B cell (primary cell): Measurements from ENCODE around the gene CALN1. TPM values are rescaled to one million over a fixed set of nuclear protein-coding genes. Genes with fewer than 3 reads are reported as not detected.

Experiments
- ATAC-seq: fragments of 200-7000 bp; cut with Tn5 transposase; one replicate; pipeline ENCODE4 v1.10.0; 2021; ENCODE audit warnings: low read depth, mild to moderate bottlenecking, moderate number of reproducible peaks, moderate library complexity
- CTCF ChIA-PET: fragments of 350-600 bp; sonication (Branson Sonifier 250); formaldehyde crosslinking; loops from one replicate; lab custom pipeline; 2021; ENCODE audit warnings: antibody characterized with exemption, inconsistent platforms; lab: Charles Lee
- POLR2A ChIA-PET: fragments of 350-600 bp; sonication (Branson Sonifier 250); formaldehyde crosslinking; loops from one replicate; lab custom pipeline; 2021; ENCODE audit warnings: antibody characterized with exemption; lab: Charles Lee
- DNase-seq: peaks from one replicate; pipeline ENCODE4 v3.0.0; 2013
- H2AFZ ChIP-seq: 2 replicates; pipeline ENCODE4 v1.6.1; 2012; ENCODE audit warnings: mild to moderate bottlenecking, low read depth, low read length; ENCODE audit not compliant: insufficient read depth, poor library complexity, severe bottlenecking
- H3K27ac ChIP-seq, 2 donors: 1 replicate in 1 of 2; 2 replicates in 1 of 2; pipeline ENCODE4 v1.5.1; 2012 to 2013; ENCODE audit warnings: low read length in 2 of 2, mild to moderate bottlenecking in 2 of 2, moderate library complexity in 1 of 2
- H3K27me3 ChIP-seq, 4 experiments: fragments of 200-600 bp in 1 of 4; sonication (generic) in 1 of 4; replicated peaks in 1 of 4; 1 replicate in 2 of 4; 2 replicates in 2 of 4; pipeline versions ENCODE4 v1.6.1 to v1.7.0; 2013 to 2016; ENCODE audit warnings: low read length in 3 of 4, mild to moderate bottlenecking in 2 of 4, mixed read lengths in 1 of 4, moderate library complexity in 1 of 4; ENCODE audit not compliant: insufficient read depth in 4 of 4, control insufficient read depth in 3 of 4; ENCODE audit errors: control extremely low read depth in 1 of 4
- H3K36me3 ChIP-seq, 2 experiments: replicated peaks in 1 of 2; 1 replicate in 1 of 2; 2 replicates in 1 of 2; pipeline versions ENCODE4 v1.6.1 to v1.7.1; 2013; ENCODE audit warnings: low read length in 1 of 2; ENCODE audit not compliant: insufficient read depth in 2 of 2, control insufficient read depth in 1 of 2; ENCODE audit errors: control extremely low read depth in 1 of 2, extremely low read depth in 1 of 2
- H3K4me1 ChIP-seq, 2 donors: fragments of 200-600 bp in 1 of 2; sonication (generic) in 1 of 2; 1 replicate in 1 of 2; 2 replicates in 1 of 2; pipeline versions ENCODE4 v1.5.1 to v1.6.1; 2013 to 2017; ENCODE audit warnings: low read length in 2 of 2; ENCODE audit not compliant: control insufficient read depth in 2 of 2, insufficient read depth in 2 of 2
- H3K4me2 ChIP-seq: replicated peaks from 2 replicates; pipeline ENCODE3; 2012; ENCODE audit warnings: mild to moderate bottlenecking, low read depth, low read length; ENCODE audit not compliant: poor library complexity, severe bottlenecking
- H3K4me3 ChIP-seq, 5 experiments: fragments of 200-600 bp in 1 of 5; sonication (generic) in 1 of 5; 1 replicate in 3 of 5; 2 replicates in 2 of 5; pipeline versions ENCODE4 v1.5.1 to v1.7.0; 2011 to 2016; ENCODE audit warnings: low read length in 4 of 5, mild to moderate bottlenecking in 4 of 5, low read depth in 2 of 5, control low read depth in 1 of 5, moderate library complexity in 1 of 5; ENCODE audit not compliant: insufficient read depth in 1 of 5; ENCODE audit errors: control extremely low read depth in 1 of 5, extremely low read depth in 1 of 5
- H3K79me2 ChIP-seq: fragments of 200-600 bp; sonication (generic); one replicate; pipeline ENCODE4 v1.6.0; 2016; ENCODE audit warnings: low read length; ENCODE audit not compliant: control insufficient read depth, insufficient read depth
- H3K9ac ChIP-seq: fragments of 200-600 bp; sonication (generic); 2 replicates; pipeline ENCODE4 v1.6.1; 2017; ENCODE audit warnings: mild to moderate bottlenecking, low read length, moderate library complexity
- H3K9me3 ChIP-seq, 3 donors: one replicate each; pipeline versions ENCODE4 v1.6.1 to v1.7.1; 2013; ENCODE audit warnings: low read length in 2 of 3; ENCODE audit not compliant: control insufficient read depth in 2 of 3, insufficient read depth in 1 of 3; ENCODE audit errors: control extremely low read depth in 1 of 3
- H4K20me1 ChIP-seq: 2 replicates; pipeline ENCODE4 v1.6.0; 2012; ENCODE audit warnings: mild to moderate bottlenecking, low read length; ENCODE audit not compliant: insufficient read depth, control insufficient read depth, poor library complexity, severe bottlenecking
- H3K27ac Mint-ChIP-seq: one replicate; pipeline ENCODE4 v1.8.0; 2021; ENCODE audit warnings: mixed read lengths
- H3K27me3 Mint-ChIP-seq: one replicate; pipeline ENCODE4 v1.8.0; 2021; ENCODE audit warnings: mixed read lengths
- H3K4me1 Mint-ChIP-seq: one replicate; pipeline ENCODE4 v1.8.0; 2021; ENCODE audit warnings: mixed read lengths
- H3K4me3 Mint-ChIP-seq: one replicate; pipeline ENCODE4 v1.8.0; 2021; ENCODE audit warnings: mixed read lengths
- H3K9me3 Mint-ChIP-seq: one replicate; pipeline ENCODE4 v1.8.0; 2022; ENCODE audit warnings: mixed read lengths; ENCODE audit not compliant: insufficient read depth
- EZH2 ChIP-seq: IDR thresholded peaks from 2 replicates; pipeline ENCODE4 v1.6.1; 2012; ENCODE audit warnings: borderline replicate concordance, low read depth, mild to moderate bottlenecking, moderate library complexity, low read length; ENCODE audit not compliant: insufficient read depth, poor library complexity, severe bottlenecking
- WGBS: methylation state at CpG from one replicate; pipeline ENCODE4 v1.1.5; 2013; ENCODE audit warnings: missing lambda C conversion rate; ENCODE audit not compliant: insufficient coverage; 5-methylcytosine and 5-hydroxymethylcytosine counted together
- intact Hi-C: fragments of 100-400 bp; cut with micrococcal nuclease; formaldehyde crosslinking; loops from one replicate; pipeline ENCODE4 v1.10.0; 2022
- polyA plus RNA-seq: library from polyadenylated mRNA; depleted of rRNA; stranded (reverse); fragments of >200 nt; gene quantifications from 2 replicates; pipeline ENCODE4 v1.2.3, GENCODE V29; 2012
- total RNA-seq, 2 donors: library from RNA; stranded (reverse); fragments of 120-200 nt in 1 of 2; gene quantifications; 1 replicate in 1 of 2; 2 replicates in 1 of 2; pipeline versions ENCODE4 v1.2.3 to v1.2.4, GENCODE V29; 2013 to 2022
- TF ChIP-seq, protein P1 (sequence below): fragments of 200-600 bp; IDR thresholded peaks from one replicate; pipeline ENCODE4 v1.8.0; 2022; ENCODE audit warnings: antibody characterized with exemption, mild to moderate bottlenecking

Gene CALN1
- total and polyA plus RNA-seq, 2 donors (not counting 1 experiment from before 2014, with no cell fraction given) = not detected

DNA sequence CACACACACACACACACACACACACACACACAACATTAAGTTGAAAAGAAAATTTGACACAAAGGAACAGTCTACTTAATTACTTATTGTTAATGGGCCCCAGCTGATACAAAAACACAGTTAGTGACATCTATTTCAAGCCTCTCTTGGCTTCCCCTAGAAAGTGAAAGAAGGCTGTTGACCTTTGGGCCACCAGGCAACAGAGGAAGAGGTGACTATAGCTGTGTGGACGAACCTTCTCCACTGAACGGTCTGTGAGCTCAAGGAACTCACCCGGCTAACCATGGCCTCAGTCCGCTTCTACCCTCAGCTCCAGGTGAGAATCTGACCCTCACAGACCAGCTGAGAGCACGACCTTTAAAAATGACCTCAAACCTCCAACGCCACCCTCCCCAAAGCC is 32.9 kb upstream of the CALN1 start:
- Mint-ChIP-seq H3K4me3 (no peak overlapping the region), H3K4me1 (no peaks in the 10 kb centered on the region), H3K27me3 (peaks cover 10% of the 10 kb centered on the region), H3K27ac (no peak overlapping the region), H3K9me3 (no peaks in the 10 kb centered on the region)
- H3K9me3 ChIP-seq = peaks cover 0 to 6% (median 0%) of the 10 kb centered on the region in 3 donors
- DNase-seq = no peak
- H3K4me2 ChIP-seq = no peak overlapping the region
- ChIA-PET POLR2A (no interaction called here), CTCF (no interaction called here)
- TF ChIP-seq EZH2 = no peak
- TF ChIP-seq, protein P1, sequence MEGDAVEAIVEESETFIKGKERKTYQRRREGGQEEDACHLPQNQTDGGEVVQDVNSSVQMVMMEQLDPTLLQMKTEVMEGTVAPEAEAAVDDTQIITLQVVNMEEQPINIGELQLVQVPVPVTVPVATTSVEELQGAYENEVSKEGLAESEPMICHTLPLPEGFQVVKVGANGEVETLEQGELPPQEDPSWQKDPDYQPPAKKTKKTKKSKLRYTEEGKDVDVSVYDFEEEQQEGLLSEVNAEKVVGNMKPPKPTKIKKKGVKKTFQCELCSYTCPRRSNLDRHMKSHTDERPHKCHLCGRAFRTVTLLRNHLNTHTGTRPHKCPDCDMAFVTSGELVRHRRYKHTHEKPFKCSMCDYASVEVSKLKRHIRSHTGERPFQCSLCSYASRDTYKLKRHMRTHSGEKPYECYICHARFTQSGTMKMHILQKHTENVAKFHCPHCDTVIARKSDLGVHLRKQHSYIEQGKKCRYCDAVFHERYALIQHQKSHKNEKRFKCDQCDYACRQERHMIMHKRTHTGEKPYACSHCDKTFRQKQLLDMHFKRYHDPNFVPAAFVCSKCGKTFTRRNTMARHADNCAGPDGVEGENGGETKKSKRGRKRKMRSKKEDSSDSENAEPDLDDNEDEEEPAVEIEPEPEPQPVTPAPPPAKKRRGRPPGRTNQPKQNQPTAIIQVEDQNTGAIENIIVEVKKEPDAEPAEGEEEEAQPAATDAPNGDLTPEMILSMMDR = no peak
- no peak overlapping the region for H3K27ac ChIP-seq
- no peaks in the 10 kb centered on the region for H4K20me1 ChIP-seq
- H3K79me2 ChIP-seq = no peaks in the 10 kb centered on the region
- H2AFZ ChIP-seq = no peak overlapping the region
- H3K27me3 ChIP-seq = no peaks in the 10 kb centered on the region
- no peak overlapping the region for H3K9ac ChIP-seq
- H3K4me1 ChIP-seq = no peaks in the 10 kb centered on the region
- 89% methylated on average over 4 of the region's 6 CpGs for WGBS
- no peaks in the 10 kb centered on the region for H3K36me3 ChIP-seq
- no peak overlapping the region for H3K4me3 ChIP-seq
- intact Hi-C loops = no loop called here
- ATAC-seq = no peak

DNA sequence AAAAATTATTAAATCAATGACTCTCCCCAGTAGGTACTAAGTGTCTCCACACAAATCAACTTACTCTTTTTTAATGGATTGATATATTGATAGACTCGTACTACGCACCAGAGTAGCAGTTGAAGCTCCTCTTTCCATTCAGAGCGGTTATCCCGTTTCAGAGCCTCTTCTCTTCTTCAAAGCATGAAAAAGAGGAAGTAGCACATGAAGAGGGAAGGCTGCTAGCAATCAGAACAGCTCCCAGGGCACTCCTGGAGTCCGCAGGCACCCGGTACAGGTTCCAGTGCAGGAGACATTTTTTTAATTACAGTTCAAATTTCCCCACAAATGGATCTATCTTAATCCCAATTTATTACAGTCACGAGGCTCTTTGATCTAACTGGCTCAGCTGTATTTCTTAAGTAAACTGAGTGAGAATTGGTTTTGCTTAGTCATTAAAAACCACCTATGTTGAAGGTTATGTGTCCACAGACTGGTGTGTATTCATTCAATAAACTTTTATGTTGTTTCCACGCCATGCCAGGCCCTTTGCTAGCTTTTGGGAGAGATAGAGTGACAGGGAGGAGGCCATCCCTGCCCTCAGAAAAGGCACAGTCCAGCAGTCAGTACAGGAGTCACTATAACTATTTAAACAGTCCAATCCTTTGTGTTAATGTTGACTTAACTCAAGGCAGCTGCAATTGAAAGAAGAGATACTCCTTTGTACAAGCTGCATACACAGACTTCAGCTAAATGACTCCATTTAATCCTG is 32.1 kb upstream of the CALN1 start:
- WGBS = 0% methylated on average over 1 of the region's 8 CpGs
- Histone ChIP-seq H2AFZ (no peak overlapping the region), H3K36me3 (no peaks in the 10 kb centered on the region), H3K9ac (no peak overlapping the region), H3K4me1 (no peaks in the 10 kb centered on the region), H3K9me3 (peaks cover 0 to 5% (median 0%) of the 10 kb centered on the region in 3 donors), H4K20me1 (no peaks in the 10 kb centered on the region), H3K27ac (no peak overlapping the region), H3K79me2 (no peaks in the 10 kb centered on the region), H3K4me3 (no peak overlapping the region), H3K4me2 (no peak overlapping the region), H3K27me3 (no peaks in the 10 kb centered on the region)
- no peaks in the 10 kb centered on the region for H3K9me3 Mint-ChIP-seq
- H3K4me1 Mint-ChIP-seq = no peaks in the 10 kb centered on the region
- DNase-seq = no peak
- TF ChIP-seq, protein P1 = no peak
- TF ChIP-seq EZH2 = no peak
- POLR2A ChIA-PET = no interaction called here
- intact Hi-C loops = no loop called here
- no peak for ATAC-seq
- H3K27me3 Mint-ChIP-seq = peaks cover 10% of the 10 kb centered on the region
- no peak overlapping the region for H3K4me3 Mint-ChIP-seq
- CTCF ChIA-PET = no interaction called here
- H3K27ac Mint-ChIP-seq = no peak overlapping the region
